Lower leg skin (tissue), 4 donors: ENCODE data around the gene PRRG2. TPM values are rescaled to one million over a fixed set of nuclear protein-coding genes. Genes with fewer than 3 reads are reported as not detected.
"Not testable (repeated sequence)": the region's sequence is repeated elsewhere in the genome, so short reads cannot be mapped to it uniquely, and the experiment has no call there.

Source experiments
- DNase-seq, 2 donors: peaks; one replicate each; pipeline ENCODE4 v3.0.0-alpha.2; 2019; ENCODE audit warnings: low spot score in 2 of 2
- H3K4me3 ChIP-seq: fragments of 200-600 bp; sonication (generic); 2 replicates; pipeline ENCODE4 v1.5.1; 2017; ENCODE audit warnings: mild to moderate bottlenecking, low read depth; ENCODE audit not compliant: poor library complexity, severe bottlenecking
- CTCF ChIP-seq, 3 donors: fragments of 450-650 bp; IDR thresholded peaks; one replicate each; pipeline ENCODE4 v1.5.1; 2016; ENCODE audit warnings: antibody characterized with exemption in 3 of 3, mild to moderate bottlenecking in 3 of 3, moderate library complexity in 2 of 3
- POLR2A ChIP-seq, 2 donors: fragments of 450-650 bp; IDR thresholded peaks; one replicate each; pipeline ENCODE4 v1.6.1; 2016 to 2017; ENCODE audit warnings: antibody characterized with exemption in 2 of 2, mild to moderate bottlenecking in 1 of 2, moderate library complexity in 1 of 2
- WGBS, 2 donors: methylation state at CpG; one replicate each; pipeline ENCODE4 v1.1.5; 2018; 5-methylcytosine and 5-hydroxymethylcytosine counted together
- intact Hi-C: fragments of 100-400 bp; cut with DNase I; formaldehyde crosslinking; loops from one replicate; pipeline ENCODE4 v1.15.0; 2023; ENCODE audit warnings: low total_unique reads
- total RNA-seq, 4 donors: library from RNA; depleted of rRNA; stranded (reverse); fragments of >200 nt; gene quantifications; one replicate each; pipeline ENCODE4 v1.1.0, GENCODE V29; 2016

Gene PRRG2
- total RNA-seq, 4 donors from 2014 or later, result 13.9 to 31.2 (median 18.6) TPM

GRCh38 chr19:49616945-49617344 lies 35.8 kb downstream of the PRRG2 start:
- 93 to 98% methylated on average over 7 of the region's 7 CpGs for WGBS, 2 donors
- intact Hi-C loops, result no loop called here
- DNase-seq, result no peak
- TF ChIP-seq POLR2A (IDR thresholded peaks at IDR 0.05) (no peak), CTCF (IDR thresholded peaks at IDR 0.05) (no peak)
- no peak overlapping the region for H3K4me3 ChIP-seq

GRCh38 chr19:49617860-49618259 lies 36.7 kb downstream of the PRRG2 start:
- DNase-seq, H3K4me3 ChIP-seq, intact Hi-C loops: not testable (repeated sequence)
- 91% methylated on average over 13 of the region's 13 CpGs for WGBS, 2 donors

GRCh38 chr19:49624967-49625910 lies 44.1 kb downstream of the PRRG2 start:
- intact Hi-C loops, result no loop called here
- TF ChIP-seq CTCF (IDR thresholded peaks at IDR 0.05) (no peak), POLR2A (IDR thresholded peaks at IDR 0.05) (no peak)
- DNase-seq, result no peak
- WGBS, 2 donors, result 82 to 89% methylated on average over 26 to 27 of the region's 27 CpGs
- H3K4me3 ChIP-seq, result no peak overlapping the region

GRCh38 chr19:49626226-49626625 lies 45.1 kb downstream of the PRRG2 start:
- TF ChIP-seq POLR2A (IDR thresholded peaks at IDR 0.05), result no peak
- no peak for TF ChIP-seq CTCF (IDR thresholded peaks at IDR 0.05)
- WGBS, 2 donors, result 89 to 91% methylated on average over 11 of the region's 11 CpGs
- no peak overlapping the region for H3K4me3 ChIP-seq
- no peak for DNase-seq
- intact Hi-C loops, result no loop called here

DNA sequence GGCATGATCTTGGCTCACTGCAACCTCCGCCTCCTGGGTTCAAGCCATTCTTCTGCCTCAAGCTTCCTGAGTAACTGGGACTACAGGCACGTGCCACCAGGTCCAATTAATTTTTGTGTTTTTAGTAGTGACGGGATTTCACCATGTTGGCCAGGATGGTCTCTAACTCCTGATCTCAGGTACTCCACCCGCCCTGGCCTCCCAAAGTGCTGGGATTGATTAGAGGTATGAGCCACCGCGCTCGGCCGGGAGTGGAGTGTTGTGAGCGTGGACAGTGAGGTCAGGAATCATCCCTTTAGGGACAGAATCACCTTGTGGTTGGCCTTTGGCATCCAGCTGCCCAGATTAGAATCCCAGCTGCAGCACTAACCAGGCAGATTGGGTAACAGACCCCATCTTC lies 48.5 kb downstream of the PRRG2 start:
- intact Hi-C loops, result no loop called here
- H3K4me3 ChIP-seq, result no peak overlapping the region
- WGBS, 2 donors, result 80 to 83% methylated on average over 9 of the region's 9 CpGs
- DNase-seq, result peak in 1 of 2 donors; percentile 84
- TF ChIP-seq POLR2A (IDR thresholded peaks at IDR 0.05) (no peak), CTCF (IDR thresholded peaks at IDR 0.05) (no peak)

GRCh38 chr19:49631014-49631588 lies 50.0 kb downstream of the PRRG2 start:
- no peak for TF ChIP-seq POLR2A (IDR thresholded peaks at IDR 0.05)
- no peak for TF ChIP-seq CTCF (IDR thresholded peaks at IDR 0.05)
- DNase-seq, result peak in 1 of 2 donors; percentile 82
- intact Hi-C loops, result no loop called here
- H3K4me3 ChIP-seq, result no peak overlapping the region
- WGBS, 2 donors, result 10 to 12% methylated on average over 9 of the region's 9 CpGs
